DND-41 (cell line): ENCODE results near the gene WDR93.
"Not testable (repeated sequence)": the region's sequence is repeated elsewhere in the genome, so short reads cannot be mapped to it uniquely, and the experiment has no call there.

ENCODE experiments used
- ATAC-seq: fragments of 200-7000 bp; cut with Tn5 transposase; 3 replicates; pipeline ENCODE4 v1.9.1; 2021; ENCODE audit warnings: low read depth; ENCODE audit not compliant: insufficient read depth
- DNase-seq: peaks from one replicate; pipeline ENCODE4 v3.0.0-alpha.2; 2020
- H2AFZ ChIP-seq: 2 replicates; pipeline ENCODE4 v1.6.0; 2012; ENCODE audit warnings: low read depth, low read length
- H3K27ac ChIP-seq: 2 replicates; pipeline ENCODE4 v1.5.1; 2012; ENCODE audit warnings: low read length, inconsistent platforms
- H3K27me3 ChIP-seq: fragments of 200-600 bp; sonication (generic); 2 replicates; pipeline ENCODE4 v1.6.0; 2012; ENCODE audit warnings: low read length, mild to moderate bottlenecking, inconsistent platforms; ENCODE audit not compliant: insufficient read depth, poor library complexity
- H3K36me3 ChIP-seq: 2 replicates; pipeline ENCODE4 v1.5.1; 2012; ENCODE audit warnings: low read length, inconsistent platforms; ENCODE audit not compliant: insufficient read depth
- H3K4me1 ChIP-seq: 2 replicates; pipeline ENCODE4 v1.5.1; 2012; ENCODE audit warnings: mild to moderate bottlenecking, low read length; ENCODE audit not compliant: insufficient read depth
- H3K4me2 ChIP-seq: 2 replicates; pipeline ENCODE4 v1.6.0; 2012; ENCODE audit warnings: mild to moderate bottlenecking, moderate library complexity, low read length, inconsistent platforms; ENCODE audit not compliant: insufficient read depth
- H3K4me3 ChIP-seq, 2 experiments: fragments of 200-600 bp in 1 of 2; shearing (Covaris generic) in 1 of 2; 2 replicates each; pipeline ENCODE4 v1.5.1; 2012 to 2016; ENCODE audit warnings: inconsistent platforms in 2 of 2, low read length in 2 of 2, mild to moderate bottlenecking in 2 of 2, low read depth in 1 of 2, moderate library complexity in 1 of 2
- H3K79me2 ChIP-seq: 2 replicates; pipeline ENCODE4 v1.6.0; 2012; ENCODE audit warnings: low read length, inconsistent platforms; ENCODE audit not compliant: insufficient read depth
- H3K9ac ChIP-seq: 2 replicates; pipeline ENCODE4 v1.6.0; 2012; ENCODE audit warnings: low read depth, mild to moderate bottlenecking, inconsistent platforms, low read length, moderate library complexity
- H3K9me3 ChIP-seq: 2 replicates; pipeline ENCODE4 v1.5.1; 2012; ENCODE audit warnings: low read length, moderate library complexity, mild to moderate bottlenecking, inconsistent platforms; ENCODE audit not compliant: insufficient read depth, severe bottlenecking
- H4K20me1 ChIP-seq: 2 replicates; pipeline ENCODE4 v1.6.0; 2012; ENCODE audit warnings: low read length; ENCODE audit not compliant: insufficient read depth
- EZH2 ChIP-seq: IDR thresholded peaks from 3 replicates; pipeline ENCODE4 v1.6.1; 2012; ENCODE audit warnings: borderline replicate concordance, low read depth, mild to moderate bottlenecking, moderate library complexity, low read length, inconsistent platforms; ENCODE audit not compliant: severe bottlenecking
- TF ChIP-seq, protein P1 (sequence below): IDR thresholded peaks from 2 replicates; pipeline ENCODE4 v1.5.1; 2012; ENCODE audit warnings: borderline replicate concordance, low read length, moderate library complexity, mild to moderate bottlenecking; ENCODE audit not compliant: poor library complexity, severe bottlenecking; ENCODE audit errors: extremely low read depth

The WDR93 gene

GRCh38 chr15:89686522-89686921 is 4.1 kb upstream of the WDR93 start:
- no peak overlapping the region for H2AFZ ChIP-seq
- no peak overlapping the region for H3K9ac ChIP-seq
- no peak overlapping the region for H3K4me3 ChIP-seq
- no peaks in the 10 kb centered on the region for H3K27me3 ChIP-seq
- no peaks in the 10 kb centered on the region for H3K36me3 ChIP-seq
- no peaks in the 10 kb centered on the region for H3K79me2 ChIP-seq
- TF ChIP-seq EZH2, result no peak
- TF ChIP-seq, protein P1, sequence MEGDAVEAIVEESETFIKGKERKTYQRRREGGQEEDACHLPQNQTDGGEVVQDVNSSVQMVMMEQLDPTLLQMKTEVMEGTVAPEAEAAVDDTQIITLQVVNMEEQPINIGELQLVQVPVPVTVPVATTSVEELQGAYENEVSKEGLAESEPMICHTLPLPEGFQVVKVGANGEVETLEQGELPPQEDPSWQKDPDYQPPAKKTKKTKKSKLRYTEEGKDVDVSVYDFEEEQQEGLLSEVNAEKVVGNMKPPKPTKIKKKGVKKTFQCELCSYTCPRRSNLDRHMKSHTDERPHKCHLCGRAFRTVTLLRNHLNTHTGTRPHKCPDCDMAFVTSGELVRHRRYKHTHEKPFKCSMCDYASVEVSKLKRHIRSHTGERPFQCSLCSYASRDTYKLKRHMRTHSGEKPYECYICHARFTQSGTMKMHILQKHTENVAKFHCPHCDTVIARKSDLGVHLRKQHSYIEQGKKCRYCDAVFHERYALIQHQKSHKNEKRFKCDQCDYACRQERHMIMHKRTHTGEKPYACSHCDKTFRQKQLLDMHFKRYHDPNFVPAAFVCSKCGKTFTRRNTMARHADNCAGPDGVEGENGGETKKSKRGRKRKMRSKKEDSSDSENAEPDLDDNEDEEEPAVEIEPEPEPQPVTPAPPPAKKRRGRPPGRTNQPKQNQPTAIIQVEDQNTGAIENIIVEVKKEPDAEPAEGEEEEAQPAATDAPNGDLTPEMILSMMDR, result no peak
- no peak for ATAC-seq
- DNase-seq, result no peak
- H3K4me2 ChIP-seq, result no peak overlapping the region
- H3K9me3 ChIP-seq, result no peaks in the 10 kb centered on the region
- H3K27ac ChIP-seq, result no peak overlapping the region
- no peaks in the 10 kb centered on the region for H4K20me1 ChIP-seq
- no peaks in the 10 kb centered on the region for H3K4me1 ChIP-seq

DNA sequence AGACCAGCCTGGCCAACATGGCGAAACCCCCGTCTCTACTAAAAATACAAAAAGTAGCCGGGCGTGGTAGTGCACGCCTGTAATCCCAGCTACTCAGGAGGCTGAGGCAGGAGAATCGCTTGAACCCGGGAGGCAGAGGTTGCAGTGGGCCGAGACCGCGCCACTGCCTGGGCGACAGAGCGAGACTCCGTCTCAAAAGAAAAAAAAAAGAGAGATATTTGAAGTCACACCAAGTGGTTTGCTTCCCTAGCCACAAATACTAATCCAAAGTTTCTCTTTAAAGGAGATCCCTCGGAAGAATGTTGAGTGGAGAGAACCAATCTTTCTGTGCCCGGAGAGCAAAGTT is 708 bp upstream of the WDR93 start:
- not testable (repeated sequence) for DNase-seq, H3K9me3 ChIP-seq, H3K4me1 ChIP-seq, H4K20me1 ChIP-seq, H3K4me2 ChIP-seq, H3K79me2 ChIP-seq, H3K27ac ChIP-seq, H3K27me3 ChIP-seq, H3K4me3 ChIP-seq, H2AFZ ChIP-seq, ATAC-seq, H3K9ac ChIP-seq, H3K36me3 ChIP-seq

DNA sequence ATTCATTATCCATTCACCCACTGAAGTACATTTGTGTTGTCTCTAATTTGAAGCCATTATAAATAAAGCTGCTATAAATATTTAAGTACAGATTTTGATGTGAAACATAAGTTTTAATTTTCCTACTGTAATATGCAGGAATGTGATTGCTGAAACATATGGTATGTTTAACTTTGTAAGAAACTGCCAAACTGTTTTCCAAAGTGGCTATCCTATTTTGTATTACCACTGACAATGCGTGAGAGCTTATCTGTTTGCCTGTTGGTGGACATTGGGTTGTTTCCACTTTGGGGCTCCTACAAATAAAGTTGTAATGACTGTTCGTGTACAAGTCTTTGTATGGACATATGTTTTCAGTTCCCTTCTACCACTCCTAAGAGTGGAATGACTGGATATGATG is 2.5 kb downstream of the WDR93 start:
- DNase-seq (no peak), ATAC-seq (no peak)
- Histone ChIP-seq H4K20me1 (no peaks in the 10 kb centered on the region), H3K27me3 (no peaks in the 10 kb centered on the region), H3K4me2 (no peak overlapping the region), H3K4me3 (no peak overlapping the region), H3K79me2 (no peaks in the 10 kb centered on the region), H3K9me3 (no peaks in the 10 kb centered on the region), H3K4me1 (no peaks in the 10 kb centered on the region), H3K36me3 (no peaks in the 10 kb centered on the region), H3K9ac (no peak overlapping the region), H3K27ac (no peak overlapping the region), H2AFZ (no peak overlapping the region)
- no peak for TF ChIP-seq EZH2
- TF ChIP-seq, protein P1, result no peak

- Histone ChIP-seq H3K4me3 (no peak overlapping the region), H3K36me3 (no peaks in the 10 kb centered on the region), H3K27me3 (no peaks in the 10 kb centered on the region), H3K27ac (no peak overlapping the region), H3K9me3 (no peaks in the 10 kb centered on the region), H3K9ac (no peak overlapping the region), H4K20me1 (no peaks in the 10 kb centered on the region), H3K79me2 (no peaks in the 10 kb centered on the region), H3K4me1 (no peaks in the 10 kb centered on the region), H2AFZ (no peak overlapping the region), H3K4me2 (no peak overlapping the region)
- no peak for ATAC-seq
- DNase-seq, result no peak
- TF ChIP-seq, protein P1, result no peak
- TF ChIP-seq EZH2, result no peak
These were observed 3.1 kb downstream of the WDR93 start for GRCh38 chr15:89693696-89694095.
